GM18517 (cell line): ENCODE measurements around the gene ADIRF.
"Not testable (repeated sequence)": the region's sequence is repeated elsewhere in the genome, so short reads cannot be mapped to it uniquely, and the experiment has no call there.

Source experiments
- ATAC-seq: cut with Tn5 transposase; IDR thresholded peaks from one replicate; pipeline ENCODE4 v1.9.1; 2021; ENCODE audit warnings: mild to moderate bottlenecking, moderate library complexity; ENCODE audit not compliant: unreplicated experiment

The ADIRF gene

DNA sequence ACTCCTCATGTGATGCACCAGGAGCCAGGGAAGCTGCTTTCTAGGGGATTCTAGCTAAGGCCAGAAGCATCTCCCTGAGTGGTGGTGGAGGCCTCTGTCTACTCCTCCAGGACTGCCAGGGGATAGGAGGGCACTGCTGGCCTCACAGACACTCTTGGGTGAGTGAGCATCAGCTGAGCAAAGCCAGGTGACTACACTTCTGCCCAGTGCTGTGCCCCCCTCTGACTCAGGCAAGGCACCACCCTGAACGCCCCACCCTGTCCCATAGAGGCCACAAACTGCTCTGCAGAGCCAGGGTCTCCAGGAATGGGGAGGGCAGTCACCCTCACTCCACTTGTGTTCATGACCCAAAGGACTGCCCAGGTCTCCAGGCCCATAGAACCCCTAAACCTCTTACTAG lies 51.2 kb downstream of the ADIRF start:
- ATAC-seq = not testable (repeated sequence)

GRCh38 chr10:87020056-87020455 lies 51.8 kb downstream of the ADIRF start, which contains the start of gene FAM25A:
Gene FAM25A, plus strand, starts transcription at chr10:87020294. Its CDS starts 31 bp downstream, at chr10:87020325.
- ATAC-seq = not testable (repeated sequence)
